ENCODE measurements around the gene HSF5.

- TF ChIP-seq EZH2 (IDR thresholded peaks at IDR 0.05) (no peak), POLR2AphosphoS5 (IDR thresholded peaks at IDR 0.05; ENCODE audit: borderline replicate concordance, low read depth, low read length) (no peak)
Measured at GRCh38 chr17:58402679-58403078, 85.5 kb downstream of the HSF5 start.

All from SK-N-MC (cell line).